Karpas-422 (cell line): ENCODE results near the gene RNF10. TPM values are rescaled to one million over a fixed set of nuclear protein-coding genes. Genes with fewer than 3 reads are reported as not detected.
A peak's percentile ranks its signal among the peaks of the same experiment; 100 is the strongest.

Experiments
- DNase-seq: peaks from one replicate; pipeline ENCODE4 v3.0.0-alpha.2; 2015
- H2AFZ ChIP-seq: fragments of 200-600 bp; sonication (generic); 2 replicates; pipeline ENCODE4 v1.6.1; 2014; ENCODE audit warnings: antibody characterized with exemption, low read length, mixed read lengths
- H3K27ac ChIP-seq: fragments of 200-600 bp; sonication (generic); 2 replicates; pipeline ENCODE4 v1.5.1; 2014; ENCODE audit warnings: mild to moderate bottlenecking, low read length, moderate library complexity
- H3K27me3 ChIP-seq: fragments of 200-600 bp; sonication (generic); 2 replicates; pipeline ENCODE4 v1.6.1; 2014; ENCODE audit warnings: low read length, mixed read lengths
- H3K36me3 ChIP-seq: fragments of 200-600 bp; sonication (generic); 2 replicates; pipeline ENCODE4 v1.6.1; 2014; ENCODE audit warnings: low read length, mixed read lengths; ENCODE audit not compliant: insufficient read depth
- H3K4me1 ChIP-seq: fragments of 200-600 bp; sonication (generic); 2 replicates; pipeline ENCODE4 v1.6.1; 2014; ENCODE audit warnings: mild to moderate bottlenecking, low read length, mixed read lengths
- H3K4me2 ChIP-seq: fragments of 200-600 bp; sonication (generic); 2 replicates; pipeline ENCODE4 v1.6.1; 2014; ENCODE audit warnings: low read length, low read depth, mild to moderate bottlenecking; ENCODE audit not compliant: poor library complexity, severe bottlenecking
- H3K4me3 ChIP-seq: fragments of 200-600 bp; sonication (generic); 2 replicates; pipeline ENCODE4 v1.5.1; 2014; ENCODE audit warnings: mild to moderate bottlenecking, antibody characterized with exemption, low read length, mixed read lengths
- H3K79me2 ChIP-seq: fragments of 200-600 bp; sonication (generic); 2 replicates; pipeline ENCODE4 v1.6.1; 2014; ENCODE audit warnings: mild to moderate bottlenecking, low read length, mixed read lengths
- H3K9ac ChIP-seq: fragments of 200-600 bp; sonication (generic); 2 replicates; pipeline ENCODE4 v1.6.0; 2014; ENCODE audit warnings: low read length
- H3K9me2 ChIP-seq: fragments of 200-600 bp; sonication (generic), shearing (Covaris generic); replicated peaks from 2 replicates; pipeline ENCODE4 v1.6.0; 2014; ENCODE audit warnings: mild to moderate bottlenecking, low read length, moderate library complexity; ENCODE audit not compliant: insufficient read depth
- H3K9me3 ChIP-seq: fragments of 300-700, 200-600 bp; sonication (generic); 2 replicates; pipeline ENCODE4 v1.6.1; 2014; ENCODE audit warnings: low read length, mixed read lengths
- H4K20me1 ChIP-seq: fragments of 200-600 bp; sonication (generic); 2 replicates; pipeline ENCODE4 v1.6.1; 2014; ENCODE audit warnings: mild to moderate bottlenecking, antibody characterized with exemption, low read length, low read depth; ENCODE audit not compliant: insufficient read depth
- total RNA-seq: library from RNA; depleted of rRNA; stranded (reverse); fragments of >200 nt; shearing (Covaris generic); gene quantifications from 2 replicates; pipeline ENCODE4 v1.2.3, GENCODE V29; 2014; ENCODE audit warnings: low replicate concordance

The RNF10 gene
- total RNA-seq, 1 experiment from 2014 or later = 59.8 TPM

DNA sequence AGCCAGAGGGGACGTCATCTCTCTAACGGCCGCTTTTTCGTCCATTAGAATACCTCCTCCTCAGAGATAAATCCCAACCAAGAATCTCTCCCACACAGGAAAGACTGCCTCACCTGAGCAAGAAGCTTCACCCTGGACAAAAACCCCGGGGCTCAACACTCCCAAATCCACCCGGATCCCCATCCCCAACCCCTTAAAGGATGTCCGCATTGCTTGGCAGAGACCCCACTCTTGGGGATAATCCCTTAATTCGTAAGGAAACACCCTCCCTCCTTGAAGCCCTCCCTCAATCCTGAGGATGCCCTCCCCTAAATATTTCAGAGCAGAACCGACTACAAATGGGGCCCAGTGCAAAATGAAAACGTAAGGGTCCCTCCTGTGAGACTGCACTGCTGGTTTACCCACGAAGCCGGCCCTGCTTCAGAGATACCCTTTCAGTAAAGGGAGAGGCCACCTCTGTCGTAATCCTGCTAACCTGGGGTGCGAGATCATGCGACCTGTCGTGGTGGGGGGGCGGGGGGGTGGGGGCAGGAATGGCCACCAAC, 38.9 kb upstream of the RNF10 start:
- Histone ChIP-seq H2AFZ (peak overlapping the region; percentile 99), H3K36me3 (peaks cover 15% of the 10 kb centered on the region; the same call in 1 of the 2 replicates), H4K20me1 (peaks cover 16% of the 10 kb centered on the region), H3K4me2 (peak overlapping the region; percentile 99), H3K9me2 (no peaks in the 10 kb centered on the region), H3K79me2 (peaks cover 19% of the 10 kb centered on the region), H3K4me1 (peaks cover 19% of the 10 kb centered on the region), H3K27ac (no peak overlapping the region), H3K27me3 (no peaks in the 10 kb centered on the region), H3K9ac (peak overlapping the region; percentile 79), H3K9me3 (no peaks in the 10 kb centered on the region), H3K4me3 (peak overlapping the region; percentile 96)
- no peak for DNase-seq

GRCh38 chr12:120495731-120496412, 38.3 kb upstream of the RNF10 start, which contains the start of gene DYNLL1:
Gene DYNLL1 (plus strand): TSS chr12:120496113. CDS start chr12:120496422, 309 bp downstream.
- peak within 1 kb of the TSS; percentile 96 for H3K4me3 ChIP-seq
- H3K4me1 ChIP-seq = peaks cover 19% of the 10 kb centered on the region
- H3K9me3 ChIP-seq = no peaks in the 10 kb centered on the region
- peaks cover 19% of the 10 kb centered on the region for H3K79me2 ChIP-seq
- peak within 1 kb of the TSS; percentile 86 for H3K27ac ChIP-seq
- peak within 1 kb of the TSS; percentile 99 for H3K4me2 ChIP-seq
- peak within 1 kb of the TSS; percentile 96 for H3K9ac ChIP-seq
- H2AFZ ChIP-seq = peak within 1 kb of the TSS; percentile 99
- no peaks in the 10 kb centered on the region for H3K9me2 ChIP-seq
- H3K36me3 ChIP-seq = peaks cover 15% of the 10 kb centered on the region; the same call in 1 of the 2 replicates
- peaks cover 16% of the 10 kb centered on the region for H4K20me1 ChIP-seq
- H3K27me3 ChIP-seq = no peaks in the 10 kb centered on the region
- DNase-seq = peak; percentile 99

DNA sequence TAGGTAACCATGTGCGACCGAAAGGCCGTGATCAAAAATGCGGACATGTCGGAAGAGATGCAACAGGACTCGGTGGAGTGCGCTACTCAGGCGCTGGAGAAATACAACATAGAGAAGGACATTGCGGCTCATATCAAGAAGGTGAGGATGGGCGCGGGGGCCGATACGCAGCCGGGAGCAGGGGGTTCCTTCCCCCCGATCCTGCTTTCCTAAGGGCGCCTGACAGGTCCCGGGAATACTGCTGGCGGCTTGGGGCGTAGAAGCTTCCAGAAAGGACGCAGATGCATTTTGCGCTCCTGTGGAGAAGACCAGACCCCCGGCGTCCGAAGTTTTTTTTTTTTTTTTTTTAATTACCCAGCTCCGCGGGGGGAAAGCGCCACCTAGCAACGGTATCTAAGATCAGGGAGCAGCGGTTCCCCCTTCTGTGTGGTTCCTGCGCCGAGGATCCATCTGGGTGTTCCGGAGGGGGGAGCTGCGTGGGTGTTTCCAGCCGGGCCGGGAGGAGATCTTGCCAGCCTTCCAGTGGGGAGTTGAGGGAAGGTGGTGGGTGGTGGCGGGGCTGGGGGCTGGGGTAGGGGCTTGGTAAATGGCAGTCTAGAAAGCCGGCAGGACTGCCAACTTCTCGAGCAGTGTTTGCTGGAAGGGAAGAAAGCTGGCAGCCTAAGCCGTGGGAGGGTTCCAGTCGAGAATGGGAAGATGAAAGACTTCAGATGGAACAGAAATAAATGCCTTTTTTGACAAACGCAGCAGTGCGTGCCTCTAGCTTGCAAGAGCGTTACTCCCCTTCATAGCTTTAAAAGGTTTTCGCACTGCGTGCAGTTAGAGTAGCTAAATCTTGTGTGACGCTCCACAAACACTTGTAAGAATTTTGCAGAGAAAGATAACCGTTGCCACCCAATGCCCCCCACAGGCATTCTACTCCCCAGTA, 37.5 kb upstream of the RNF10 start:
- peaks cover 19% of the 10 kb centered on the region for H3K79me2 ChIP-seq
- peaks cover 19% of the 10 kb centered on the region for H3K4me1 ChIP-seq
- peak; percentile 80 for DNase-seq
- H2AFZ ChIP-seq = no peak overlapping the region
- H3K27ac ChIP-seq = peak overlapping the region; percentile 86
- peaks cover 15% of the 10 kb centered on the region; the same call in 1 of the 2 replicates for H3K36me3 ChIP-seq
- no peaks in the 10 kb centered on the region for H3K9me2 ChIP-seq
- H3K4me3 ChIP-seq = peak overlapping the region; percentile 96
- peaks cover 16% of the 10 kb centered on the region for H4K20me1 ChIP-seq
- H3K4me2 ChIP-seq = peak overlapping the region; percentile 94
- no peaks in the 10 kb centered on the region for H3K9me3 ChIP-seq
- no peaks in the 10 kb centered on the region for H3K27me3 ChIP-seq
- peak overlapping the region; percentile 96 for H3K9ac ChIP-seq

DNA sequence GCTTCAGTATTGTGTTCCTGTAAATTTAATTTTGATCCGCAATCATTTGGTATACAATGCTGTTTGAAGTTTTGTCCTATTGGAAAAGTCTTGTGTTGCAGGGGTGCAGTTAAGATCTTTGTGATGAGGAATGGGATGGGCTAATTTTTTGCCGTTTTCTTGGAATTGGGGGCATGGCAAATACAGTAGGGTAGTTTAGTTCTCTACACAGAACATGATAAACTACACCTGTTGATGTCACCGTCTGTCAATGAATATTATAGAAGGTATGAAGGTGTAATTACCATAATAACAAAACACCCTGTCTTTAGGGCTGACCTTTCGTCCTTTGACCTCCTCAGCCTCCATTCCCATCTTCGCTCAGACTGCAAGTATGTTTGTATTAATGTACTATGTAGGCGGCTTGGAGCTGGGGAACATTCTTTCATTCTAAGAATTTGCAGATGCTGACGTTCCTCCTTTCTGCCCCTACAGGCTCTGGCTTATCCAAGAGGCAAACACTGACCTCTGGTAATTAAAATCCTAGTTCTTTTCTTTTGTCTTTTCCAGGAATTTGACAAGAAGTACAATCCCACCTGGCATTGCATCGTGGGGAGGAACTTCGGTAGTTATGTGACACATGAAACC, 36.5 kb upstream of the RNF10 start:
- no peak overlapping the region for H2AFZ ChIP-seq
- no peaks in the 10 kb centered on the region for H3K9me3 ChIP-seq
- H3K36me3 ChIP-seq = peaks cover 15% of the 10 kb centered on the region; the same call in 1 of the 2 replicates
- peak overlapping the region; percentile 94 for H3K4me2 ChIP-seq
- peak overlapping the region; percentile 96 for H3K9ac ChIP-seq
- H3K4me1 ChIP-seq = peaks cover 19% of the 10 kb centered on the region
- H3K4me3 ChIP-seq = peak overlapping the region; percentile 96
- peaks cover 19% of the 10 kb centered on the region for H3K79me2 ChIP-seq
- no peaks in the 10 kb centered on the region for H3K9me2 ChIP-seq
- no peak for DNase-seq
- H4K20me1 ChIP-seq = peaks cover 16% of the 10 kb centered on the region
- H3K27ac ChIP-seq = peak overlapping the region; percentile 86
- no peaks in the 10 kb centered on the region for H3K27me3 ChIP-seq

- Histone ChIP-seq H3K4me3 (no peak overlapping the region), H4K20me1 (peaks cover 16% of the 10 kb centered on the region), H3K27me3 (no peaks in the 10 kb centered on the region), H3K79me2 (peaks cover 19% of the 10 kb centered on the region), H3K27ac (no peak overlapping the region), H3K4me1 (peaks cover 19% of the 10 kb centered on the region), H3K9me3 (no peaks in the 10 kb centered on the region), H3K36me3 (peaks cover 15% of the 10 kb centered on the region; the same call in 1 of the 2 replicates), H3K9me2 (no peaks in the 10 kb centered on the region), H3K4me2 (no peak overlapping the region), H2AFZ (no peak overlapping the region), H3K9ac (no peak overlapping the region)
- no peak for DNase-seq
These were observed 35.2 kb upstream of the RNF10 start for GRCh38 chr12:120498870-120499515.

- Histone ChIP-seq H3K36me3 (peaks cover 15% of the 10 kb centered on the region; the same call in 1 of the 2 replicates), H3K4me3 (no peak overlapping the region), H3K27me3 (no peaks in the 10 kb centered on the region), H4K20me1 (peaks cover 16% of the 10 kb centered on the region), H2AFZ (no peak overlapping the region), H3K79me2 (peaks cover 19% of the 10 kb centered on the region), H3K4me2 (no peak overlapping the region), H3K4me1 (peaks cover 10% of the 10 kb centered on the region), H3K9ac (no peak overlapping the region), H3K9me2 (no peaks in the 10 kb centered on the region), H3K9me3 (no peaks in the 10 kb centered on the region), H3K27ac (no peak overlapping the region)
- no peak for DNase-seq
These were observed 33.6 kb upstream of the RNF10 start for GRCh38 chr12:120500581-120500980.

- Histone ChIP-seq H3K9ac (no peak overlapping the region), H3K4me3 (no peak overlapping the region), H3K36me3 (no peaks in the 10 kb centered on the region; the same call in 1 of the 2 replicates), H3K4me1 (no peaks in the 10 kb centered on the region), H3K9me3 (no peaks in the 10 kb centered on the region), H3K27ac (no peak overlapping the region), H2AFZ (no peak overlapping the region), H3K79me2 (no peaks in the 10 kb centered on the region), H4K20me1 (no peaks in the 10 kb centered on the region), H3K9me2 (no peaks in the 10 kb centered on the region), H3K4me2 (no peak overlapping the region), H3K27me3 (no peaks in the 10 kb centered on the region)
- no peak for DNase-seq
These were observed 29.6 kb upstream of the RNF10 start for GRCh38 chr12:120504587-120504986.
